Glomerular visceral epithelial cell (primary cell): ENCODE results near the gene DIS3L2.
A peak's percentile ranks its signal among the peaks of the same experiment; 100 is the strongest.

Experiments used
- DNase-seq: peaks from one replicate; pipeline ENCODE4 v3.0.0-alpha.2; 2016; ENCODE audit errors: extremely low spot score

Gene DIS3L2

DNA sequence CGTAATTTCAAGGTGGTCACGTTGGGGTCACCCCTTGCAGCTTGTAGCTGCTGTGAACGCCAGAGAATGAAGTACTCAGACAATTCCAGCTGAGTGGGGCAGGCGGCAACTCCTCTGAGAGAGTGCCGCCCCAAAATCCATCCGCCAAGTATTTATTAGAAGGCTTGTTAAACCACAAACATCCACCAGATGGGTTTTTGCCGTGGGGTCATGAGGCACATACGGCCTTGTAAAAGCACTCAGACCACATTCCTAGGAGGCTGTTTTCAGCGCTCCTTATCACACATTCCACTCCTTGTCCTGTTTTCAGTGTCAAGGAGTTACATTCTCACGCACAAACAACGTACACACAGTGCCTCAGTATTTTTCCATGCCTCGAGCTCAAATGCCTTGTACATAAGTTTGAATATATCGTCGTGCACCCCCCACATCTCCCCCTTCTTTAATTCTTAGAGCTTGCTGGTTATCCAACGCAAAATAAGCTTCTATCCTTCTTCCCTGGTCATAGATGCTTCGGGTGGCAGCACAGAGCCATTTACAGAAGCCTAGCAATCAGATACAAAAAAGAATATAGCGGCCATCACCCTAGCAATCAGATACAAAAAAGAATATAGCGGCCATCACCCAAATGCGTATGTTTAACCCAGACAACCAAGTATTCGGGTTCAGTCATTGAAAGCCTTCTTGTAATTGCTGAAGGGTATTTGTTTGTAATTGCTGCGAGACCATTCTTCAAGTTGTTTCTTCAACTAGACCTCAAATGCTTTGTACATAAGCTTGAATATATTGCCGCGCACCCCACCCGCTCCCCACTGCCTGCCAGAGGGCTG, 424.4 kb downstream of the DIS3L2 start:
- DNase-seq: peak; percentile 85

DNA sequence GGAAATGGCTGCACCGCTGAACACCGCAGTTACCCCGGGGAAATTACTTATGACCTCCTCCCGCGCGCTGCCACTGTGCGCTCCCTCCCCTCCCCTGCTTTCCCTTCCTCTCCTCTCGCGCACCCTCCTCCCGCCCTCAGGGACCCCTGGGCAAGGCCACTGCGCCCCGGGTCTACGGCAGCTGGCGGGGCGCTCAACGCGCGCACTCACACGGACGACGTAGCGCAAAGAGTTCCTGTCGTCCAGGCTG, 424.9 kb downstream of the DIS3L2 start:
- no peak for DNase-seq
